Stimulated activated CD8-positive, alpha-beta memory T cell treated with anti-CD3 and anti-CD28 coated beads, Interleukin-2, amount 100 ng/mL, for 1 hour (primary cell): Measurements from ENCODE around the gene ERICH3.
A peak's percentile ranks its signal among the peaks of the same experiment; 100 is the strongest.

Source experiments
- DNase-seq, 2 donors: peaks; one replicate each; pipeline ENCODE4 v3.0.0-alpha.2; 2020; ENCODE audit warnings: low read depth in 2 of 2

Gene ERICH3, protein sequence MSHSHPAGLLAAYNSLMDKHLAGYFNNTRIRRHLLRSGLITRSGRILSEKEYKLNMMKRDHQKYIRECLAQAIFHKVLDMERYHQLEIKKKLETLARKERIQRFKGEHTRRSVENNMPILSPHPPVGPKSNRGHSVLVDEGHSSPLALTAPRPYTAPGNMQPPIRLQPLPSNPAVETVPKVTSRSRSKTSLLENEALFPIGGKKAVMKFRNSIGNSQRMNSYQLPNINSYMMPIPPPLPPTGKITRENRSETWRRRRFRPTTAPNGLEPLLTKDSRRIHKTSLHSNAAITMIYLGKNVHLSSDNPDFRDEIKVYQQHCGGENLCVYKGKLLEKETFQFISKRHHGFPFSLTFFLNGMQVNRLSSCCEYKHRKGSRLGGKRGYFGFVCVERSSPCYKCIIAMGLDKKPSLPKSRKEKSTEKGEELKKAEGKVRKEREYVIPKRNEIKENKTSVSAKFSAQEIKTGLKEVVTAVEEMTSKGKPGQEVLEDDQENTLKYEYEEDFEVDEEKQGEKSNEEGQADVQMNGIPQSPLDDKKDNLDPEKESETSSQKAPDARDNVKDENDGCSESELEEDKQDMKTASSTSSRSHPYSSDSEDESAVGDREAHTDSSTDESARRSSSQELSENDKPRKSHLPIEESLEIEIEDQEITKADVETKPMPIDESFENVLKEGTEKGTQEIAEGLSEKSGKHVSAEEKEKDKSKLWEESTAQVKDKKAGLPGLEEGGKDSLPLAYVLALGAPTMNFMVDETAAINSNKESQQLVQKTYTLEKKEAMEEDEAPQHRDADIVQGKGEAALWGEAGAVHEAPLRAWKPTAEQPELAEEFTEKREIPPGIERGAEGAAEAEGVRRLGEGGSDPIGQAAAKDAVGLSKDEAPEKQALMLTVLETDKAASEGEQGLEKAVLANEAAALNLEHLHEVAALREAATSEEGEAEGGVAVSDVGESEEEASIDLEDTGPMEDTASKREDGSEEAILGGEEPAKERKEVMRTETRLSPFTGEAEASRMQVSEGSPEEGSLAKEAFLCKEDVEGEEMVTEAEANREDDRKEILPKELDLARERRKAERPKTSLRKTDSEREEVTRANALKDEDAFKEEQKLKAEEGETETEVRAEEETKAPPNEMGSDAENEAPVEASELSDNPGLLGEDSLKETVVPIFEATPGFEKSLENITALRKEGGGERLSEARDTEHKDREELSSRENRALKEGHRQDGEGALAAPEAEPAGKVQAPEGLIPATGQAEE (N-terminal part only)

DNA sequence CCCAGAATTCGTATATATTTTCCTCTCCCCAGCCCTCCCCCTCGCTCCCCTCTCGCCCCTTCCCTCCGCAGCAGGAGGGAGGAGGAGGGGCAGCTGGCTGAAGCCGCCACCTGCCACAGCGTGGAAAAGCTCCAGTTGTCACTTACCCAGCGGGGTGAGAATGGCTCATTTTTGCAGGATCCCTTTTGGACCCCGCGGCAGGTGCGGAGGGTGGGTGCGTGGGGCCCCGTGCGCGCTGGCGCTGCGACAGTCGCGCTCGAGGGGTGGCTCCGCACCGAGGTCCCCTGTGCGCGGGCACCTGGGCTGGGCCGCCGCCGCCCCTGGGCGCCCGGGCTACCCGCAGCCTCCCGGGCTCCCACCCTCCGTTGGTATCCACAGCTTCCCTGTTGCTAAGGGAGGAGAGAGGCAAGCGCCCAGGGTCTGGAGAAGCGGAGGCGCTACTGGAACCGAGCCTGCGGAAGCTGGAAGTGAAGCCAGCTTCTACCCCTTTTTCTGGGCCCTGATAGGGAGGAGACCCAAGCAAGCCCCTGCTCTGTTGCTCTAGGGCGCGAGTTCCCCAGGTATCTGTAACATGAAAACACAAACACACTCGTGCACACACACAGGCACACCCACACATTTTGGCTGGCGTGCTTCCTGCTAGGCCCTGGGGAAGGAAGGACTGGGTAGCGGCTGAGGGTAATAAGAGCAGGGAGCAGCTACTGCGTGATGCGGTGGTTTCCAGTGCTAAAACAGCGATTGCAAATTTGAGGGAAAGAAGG lies at the start of gene ERICH3:
Gene ERICH3 (minus strand): TSS at position 442 of the 761 bp plus-strand sequence. CDS start 273 bp downstream, at position 169.
- no peak for DNase-seq

DNA sequence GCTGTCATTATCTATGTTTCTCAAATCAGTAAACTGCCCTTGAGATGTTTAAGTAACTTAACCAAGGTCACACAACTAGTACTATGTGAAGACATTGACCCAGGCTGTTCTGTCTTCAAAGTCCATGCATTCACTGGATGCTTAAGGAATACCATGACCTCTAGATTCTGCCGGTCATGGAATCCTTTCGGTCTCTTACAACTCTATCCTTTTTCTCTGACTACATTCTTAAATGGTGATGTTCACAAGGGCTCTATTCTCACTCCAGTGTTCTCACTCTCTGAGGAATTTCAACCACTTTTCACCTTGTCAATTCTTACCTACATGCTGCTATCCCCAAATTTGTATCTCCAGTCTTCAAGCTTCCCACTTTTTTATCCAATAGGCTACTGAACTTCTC lies 44.0 kb upstream of the ERICH3 start:
- no peak for DNase-seq

DNA sequence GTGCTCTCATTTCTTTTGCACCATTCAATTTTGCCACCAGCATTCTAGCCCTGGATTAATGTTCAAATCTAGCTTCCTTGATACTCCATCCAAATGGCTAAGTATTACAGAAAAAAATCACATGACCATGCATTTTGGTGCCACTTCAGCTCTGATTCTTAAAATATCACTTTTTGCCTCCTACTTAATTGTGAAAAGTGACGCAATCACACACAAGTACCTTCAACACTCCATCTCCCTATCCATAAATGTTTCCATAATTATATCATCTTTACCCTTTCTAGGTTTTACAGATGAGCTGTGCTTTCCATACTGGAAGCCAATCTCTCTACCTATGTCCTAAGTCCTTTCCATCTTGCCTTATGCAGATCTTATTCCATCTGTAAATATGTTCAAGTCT lies 43.2 kb upstream of the ERICH3 start:
- no peak for DNase-seq

DNA sequence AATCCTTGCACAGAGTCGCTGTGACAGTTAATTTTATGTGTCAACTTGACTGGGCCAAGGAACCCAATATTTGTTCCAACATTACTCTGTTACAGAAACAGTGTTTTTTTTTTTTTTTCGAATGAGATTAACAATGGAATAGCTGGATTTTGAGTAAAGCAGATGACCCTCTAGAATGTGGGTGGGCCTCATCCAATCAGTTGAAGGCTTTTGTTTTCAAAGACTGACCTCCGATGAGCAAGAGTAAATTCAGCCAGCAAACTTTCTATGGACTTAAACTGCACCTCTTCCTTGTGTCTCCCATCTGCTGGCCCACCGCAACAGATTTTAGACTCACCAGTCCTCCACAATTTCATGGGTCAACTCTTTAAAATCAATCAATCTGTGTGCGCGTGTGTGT lies 42.2 kb upstream of the ERICH3 start:
- no peak for DNase-seq

DNA sequence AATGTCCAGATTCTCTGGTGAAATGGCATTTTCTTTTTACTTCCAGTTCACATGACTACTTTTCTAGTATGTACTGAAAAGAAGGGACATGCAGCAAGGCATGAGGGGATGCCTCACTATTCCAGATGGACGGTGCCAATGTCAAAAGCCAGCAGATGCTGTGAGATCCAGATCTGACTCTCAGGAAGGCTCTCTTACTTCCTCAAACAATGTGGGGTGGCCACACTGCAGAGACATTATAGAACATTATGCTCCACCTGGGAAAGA lies 41.6 kb upstream of the ERICH3 start:
- DNase-seq: no peak

DNA sequence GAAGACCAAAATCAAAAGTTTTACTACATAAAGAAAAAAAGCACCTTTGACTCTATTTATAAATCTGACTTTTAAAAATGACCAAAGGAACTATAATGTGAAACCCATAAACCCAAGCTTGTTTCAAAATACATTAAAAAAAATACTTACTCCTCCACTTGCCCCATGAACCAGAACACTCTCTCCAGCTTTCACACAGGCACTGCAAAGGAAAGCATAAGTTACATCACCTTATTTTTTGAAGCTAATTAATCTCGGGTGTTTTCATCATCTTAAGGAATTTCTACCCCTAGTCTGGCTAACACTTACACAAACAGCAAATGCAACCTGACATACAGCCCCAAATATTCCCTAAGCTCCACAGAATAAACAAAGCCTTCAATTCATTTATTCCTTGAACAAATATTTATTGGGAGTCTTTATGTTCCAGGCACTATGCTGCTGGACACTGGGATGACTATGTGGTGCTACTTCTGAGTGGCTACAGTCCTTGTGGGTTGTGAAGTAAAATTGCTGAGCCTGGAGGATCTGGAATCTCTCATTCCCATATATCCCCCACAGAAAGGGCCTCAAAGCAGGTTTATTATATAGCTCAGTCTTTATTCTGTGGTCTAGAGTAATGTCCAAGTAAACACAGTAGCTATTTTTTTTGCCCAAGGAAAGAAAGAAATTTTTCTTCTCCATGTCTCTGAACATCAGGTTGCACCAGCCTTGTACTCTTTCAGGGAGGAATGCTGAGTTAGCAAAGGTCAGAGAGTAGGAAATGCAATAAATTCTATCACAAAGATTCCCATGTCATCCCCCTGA lies 41.0 kb upstream of the ERICH3 start:
- DNase-seq: no peak

DNA sequence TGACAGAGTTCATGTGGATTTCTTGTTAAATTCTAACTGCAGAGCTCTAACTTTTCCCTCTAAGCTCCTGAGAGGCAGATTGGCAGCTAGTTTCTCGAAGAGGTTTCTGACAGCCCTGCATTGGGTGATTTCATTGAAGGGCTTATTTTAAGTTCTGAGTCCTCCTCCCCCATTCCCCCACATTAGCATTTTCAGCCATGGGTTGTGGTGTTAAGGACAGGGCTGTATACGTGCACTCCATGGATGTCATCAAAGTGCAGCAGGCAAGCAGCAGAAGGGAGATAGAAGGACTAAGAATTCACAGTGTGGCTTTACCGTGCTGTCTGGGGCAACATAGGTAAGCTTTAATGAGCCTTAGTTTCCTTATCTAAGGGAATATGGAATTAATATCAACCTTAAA lies 40.3 kb upstream of the ERICH3 start:
- DNase-seq: no peak

DNA sequence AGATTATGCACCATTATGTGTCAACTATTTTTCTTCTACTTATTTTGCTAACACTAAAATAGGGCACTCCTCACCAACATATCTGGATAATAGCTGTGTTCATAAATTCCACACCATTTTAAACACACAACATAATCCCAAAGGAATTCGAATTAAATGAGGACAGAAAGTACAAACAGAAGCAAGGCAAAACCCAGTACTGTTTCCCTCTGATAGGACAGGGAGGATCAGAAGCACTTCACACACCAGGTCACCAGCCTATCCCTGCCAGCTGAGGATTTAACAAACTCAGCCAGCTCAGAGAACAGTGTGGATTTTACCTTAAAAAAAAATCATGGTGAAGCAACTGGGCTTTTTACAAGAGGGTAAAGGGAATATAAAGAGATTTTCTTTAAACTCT lies 39.3 kb upstream of the ERICH3 start:
- DNase-seq: no peak

DNA sequence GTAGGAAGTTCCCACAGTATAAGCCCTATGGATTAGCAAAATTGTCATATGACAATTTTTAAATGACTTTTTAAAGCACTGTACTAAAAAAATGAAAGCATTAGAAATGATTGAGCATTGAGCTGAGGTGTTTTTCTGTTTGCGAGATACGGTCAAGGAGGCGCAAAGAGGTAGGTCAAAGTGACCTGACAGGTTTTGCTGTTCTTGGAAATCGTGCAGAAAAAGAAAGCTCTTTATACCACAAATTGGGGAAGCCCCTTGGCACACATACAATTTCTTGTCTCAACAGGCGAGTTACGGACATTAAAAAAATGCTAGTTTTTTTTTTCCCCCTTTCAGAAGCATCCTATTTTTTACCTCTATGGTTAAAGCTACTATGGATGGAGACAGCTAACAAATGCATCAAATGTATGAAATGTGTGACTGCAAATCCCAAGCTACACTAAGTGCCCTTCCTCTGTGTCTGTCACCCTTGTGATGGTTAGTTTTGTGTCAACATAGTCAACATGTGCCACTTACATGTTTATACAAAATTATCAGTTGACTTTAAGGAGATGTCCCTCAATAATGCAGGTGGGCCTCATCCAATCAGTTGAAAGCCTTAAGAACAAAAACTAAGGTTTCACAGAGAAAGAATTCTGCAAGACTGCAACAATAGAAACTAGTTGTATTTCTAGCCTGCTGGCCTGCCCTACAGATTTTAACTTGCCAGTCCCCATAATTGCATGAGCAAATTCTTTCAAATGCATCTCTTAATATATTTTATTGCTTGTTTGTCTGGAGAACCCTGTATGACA lies 30.0 kb upstream of the ERICH3 start:
- no peak for DNase-seq

DNA sequence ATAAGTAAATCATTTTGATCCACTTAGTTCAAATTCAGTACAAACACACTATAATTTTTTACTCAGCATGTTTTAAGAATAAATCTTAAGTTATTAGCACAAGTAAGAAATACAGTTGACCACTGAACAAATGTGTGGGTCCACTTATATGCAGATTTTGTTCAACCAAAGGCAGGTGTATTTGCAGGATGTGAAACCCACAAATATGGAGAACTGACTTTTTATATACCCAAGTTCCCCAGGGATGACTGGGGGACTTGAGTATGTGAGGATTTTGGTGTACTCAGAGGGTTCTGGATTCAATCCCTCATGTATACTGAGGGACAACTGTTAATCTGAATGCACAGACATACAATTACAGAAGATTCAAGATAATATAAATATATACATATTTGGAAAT lies 25.7 kb upstream of the ERICH3 start:
- no peak for DNase-seq

DNA sequence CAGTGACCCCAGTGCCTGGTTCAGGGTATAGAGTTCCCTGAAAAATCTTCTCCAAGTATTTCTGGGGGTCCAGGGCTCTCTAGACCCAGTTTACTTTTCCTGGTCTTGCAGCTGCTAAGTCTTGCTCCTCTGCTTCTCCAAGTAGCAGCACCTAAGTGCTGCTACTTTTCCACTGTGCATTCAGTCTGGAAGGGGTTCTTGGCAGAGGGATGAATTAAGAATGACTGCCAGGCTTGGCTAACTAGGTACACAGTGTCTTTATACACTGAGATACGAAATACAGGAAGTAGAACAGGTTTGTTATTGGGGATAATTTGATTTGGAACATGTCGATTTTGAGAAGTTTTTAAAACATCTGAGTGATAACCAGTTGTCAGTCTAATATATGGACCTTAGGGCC lies 24.2 kb upstream of the ERICH3 start:
- no peak for DNase-seq

DNA sequence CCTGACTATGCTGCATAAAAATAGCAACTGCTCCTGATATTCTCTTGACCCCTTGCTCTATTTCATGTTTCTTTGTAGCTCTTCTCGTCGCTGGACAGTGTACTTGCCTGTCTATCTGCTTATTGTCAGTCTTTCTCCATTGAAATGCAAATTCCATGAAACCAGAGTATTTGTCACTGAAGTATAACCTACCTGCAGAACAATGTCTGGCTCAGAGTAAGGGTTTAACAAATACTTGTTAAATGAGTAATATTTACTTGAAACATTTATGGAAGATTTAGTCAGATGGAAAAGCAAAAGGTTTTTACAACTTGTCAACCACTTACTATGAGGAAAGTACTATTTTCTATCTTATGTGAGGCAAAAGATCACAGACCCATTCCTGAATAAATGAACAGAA lies 19.9 kb upstream of the ERICH3 start:
- DNase-seq: no peak

DNA sequence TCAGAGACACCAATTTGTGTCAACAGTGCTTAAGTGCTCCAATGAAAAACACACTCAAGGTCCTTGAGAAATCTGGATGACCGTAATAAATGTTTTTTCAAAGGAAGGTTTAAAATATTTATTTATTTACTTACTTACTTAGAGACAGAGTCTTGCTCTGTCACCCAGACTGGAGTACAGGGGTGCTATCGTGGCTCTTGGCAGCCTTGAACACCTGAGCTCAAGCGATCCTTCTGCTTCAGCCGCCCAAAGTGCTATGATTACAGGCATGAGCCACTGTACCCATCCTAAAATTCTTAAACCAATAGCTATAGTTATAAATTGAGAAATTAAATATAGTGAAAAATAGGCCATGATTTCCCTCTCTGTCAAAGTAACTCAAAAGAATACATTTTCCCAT lies 17.3 kb upstream of the ERICH3 start:
- DNase-seq: no peak

DNA sequence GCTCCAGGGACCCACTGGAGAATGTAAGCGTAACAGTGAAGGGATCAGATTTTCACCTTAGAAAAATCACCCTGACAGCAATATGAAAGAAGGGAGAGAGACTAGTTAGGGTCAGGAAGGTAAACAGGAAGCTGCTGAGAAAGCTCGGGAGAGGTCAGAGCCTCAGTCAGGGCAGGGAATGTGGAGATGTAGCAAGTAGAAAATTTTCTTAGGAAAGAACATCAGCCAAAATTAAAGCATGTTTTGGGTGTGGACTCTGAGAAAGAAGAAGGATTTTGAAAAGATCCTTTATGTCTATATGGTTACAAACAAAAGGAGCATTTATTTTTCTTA lies 16.7 kb upstream of the ERICH3 start:
- DNase-seq: no peak

DNA sequence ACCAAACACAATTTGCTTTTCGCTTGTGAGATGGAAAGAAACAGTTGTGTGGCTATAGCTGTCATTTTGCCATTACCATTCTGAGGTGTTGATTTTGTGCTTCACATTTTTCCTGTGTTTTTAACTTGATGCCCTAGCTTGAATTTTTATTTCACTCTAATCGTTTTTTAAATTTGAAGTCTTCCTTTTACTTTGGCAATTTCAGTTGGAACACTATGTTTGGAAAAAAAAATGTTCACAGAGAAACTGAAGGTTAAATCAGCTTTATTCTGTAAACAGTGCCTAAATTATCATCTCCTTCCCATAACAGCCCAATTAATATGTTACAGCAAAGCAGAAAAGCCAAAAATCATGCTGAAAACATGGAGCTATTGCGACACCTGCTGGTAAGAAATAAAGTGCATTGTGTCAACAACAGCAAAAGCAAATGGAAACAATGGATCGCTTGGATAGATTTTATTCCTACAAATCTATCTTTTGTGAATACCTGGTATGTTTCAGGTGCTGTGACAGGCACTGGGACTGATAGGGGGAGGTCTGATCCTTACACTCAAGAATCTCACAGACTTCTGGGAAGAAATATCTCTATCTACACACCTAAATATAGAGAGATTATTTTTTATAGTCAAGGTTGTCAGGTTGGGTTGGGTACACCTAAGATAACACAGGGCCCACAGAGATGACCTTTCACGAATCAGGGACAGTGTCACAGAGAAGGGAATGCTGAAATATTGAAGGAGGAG lies 16.2 kb upstream of the ERICH3 start:
- DNase-seq: peak in 1 of 2 donors; percentile 9

DNA sequence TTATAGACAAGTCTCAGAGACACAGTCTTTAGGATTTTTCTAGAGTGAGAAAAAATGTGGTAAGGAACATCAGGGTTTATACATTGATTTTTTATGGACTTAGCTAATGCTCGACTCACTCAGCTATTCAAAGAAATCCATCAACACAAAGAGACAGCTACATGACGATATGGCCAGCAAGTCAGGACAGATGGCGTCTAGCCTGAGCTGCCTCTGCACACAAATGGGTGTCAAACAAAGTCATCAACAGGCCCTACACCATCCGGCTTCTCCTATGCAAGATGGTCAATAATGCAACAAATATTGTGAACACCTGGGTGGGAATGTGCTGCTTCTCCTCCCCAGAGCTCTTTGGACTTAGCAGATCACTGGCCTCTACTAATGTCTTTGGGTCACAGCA lies 13.3 kb upstream of the ERICH3 start:
- DNase-seq: no peak

DNA sequence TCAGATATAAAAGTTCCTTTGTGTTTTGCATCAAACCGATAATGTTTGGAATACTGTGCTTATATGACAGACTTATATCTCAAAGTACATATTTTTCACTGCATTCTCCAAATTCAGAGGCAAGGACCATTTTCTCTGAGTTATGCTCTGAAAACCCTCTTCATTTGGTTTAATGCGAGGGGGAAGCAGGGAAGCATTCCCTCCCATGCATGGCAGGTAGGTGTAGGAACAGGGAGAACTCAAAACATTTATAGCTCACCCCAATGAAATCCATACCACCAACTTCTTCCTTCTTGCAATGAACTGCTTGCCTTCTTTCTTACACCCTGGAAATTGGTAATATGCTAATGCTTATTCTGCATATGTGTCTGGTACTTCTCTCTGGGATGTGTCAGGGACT lies 10.7 kb upstream of the ERICH3 start:
- no peak for DNase-seq

DNA sequence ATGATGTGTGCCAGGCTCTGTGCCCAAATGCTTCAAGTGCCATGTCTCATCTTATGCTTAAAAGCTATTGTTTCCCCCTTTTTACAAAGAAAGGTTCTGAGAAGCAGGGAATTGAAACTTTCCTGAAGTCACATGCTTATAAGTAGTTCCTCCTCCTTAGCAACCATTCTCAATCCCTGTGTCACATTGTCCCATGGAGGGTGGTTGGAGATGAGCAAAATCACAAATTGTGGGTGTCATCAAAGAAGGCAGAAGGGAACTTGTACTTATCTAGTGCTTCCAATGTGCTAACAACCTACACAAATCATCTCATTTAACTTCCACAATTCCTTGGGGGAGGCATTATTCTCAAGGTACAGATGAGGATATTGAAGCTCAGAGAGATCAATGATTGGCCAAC lies 10.1 kb upstream of the ERICH3 start:
- no peak for DNase-seq

DNA sequence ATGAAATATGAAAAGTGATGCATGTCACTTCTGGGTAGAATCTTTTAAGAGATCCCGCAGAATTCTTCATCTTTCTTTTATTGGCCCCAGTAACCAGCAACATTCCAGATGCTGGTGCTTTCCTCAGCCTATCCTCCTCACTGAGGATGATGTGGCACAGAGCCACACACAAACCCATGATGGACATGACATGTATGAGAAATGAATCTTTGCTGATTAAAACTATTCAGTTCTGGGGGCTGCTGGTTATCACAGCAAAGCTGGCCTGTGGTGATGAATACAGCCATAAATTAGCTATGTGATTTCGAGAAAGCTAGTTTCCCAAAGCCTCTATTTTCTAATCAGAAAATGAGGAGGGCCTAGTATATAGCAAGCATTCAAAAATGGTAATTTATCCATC lies 8.3 kb upstream of the ERICH3 start:
- no peak for DNase-seq

DNA sequence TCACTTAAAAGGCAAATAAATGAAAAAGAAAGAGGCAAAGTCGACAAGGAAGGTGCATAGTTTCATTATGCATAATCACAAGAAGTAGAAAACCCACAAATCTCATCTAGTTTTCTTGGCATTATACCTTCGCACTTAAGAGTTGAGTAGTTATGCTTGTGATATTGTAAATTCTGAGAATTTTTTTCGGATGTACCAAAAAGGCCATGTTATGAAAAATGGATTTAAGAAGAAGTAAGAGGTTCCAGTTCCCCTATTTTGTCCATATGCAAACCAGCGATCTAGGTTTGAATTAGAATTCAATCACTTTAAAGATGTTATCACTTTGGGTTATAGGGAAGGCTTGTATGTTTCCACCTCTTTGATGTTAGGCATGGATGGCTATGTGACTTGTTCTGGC lies 7.9 kb upstream of the ERICH3 start:
- DNase-seq: no peak
